Measurements from ENCODE around the gene CALD1.
A peak's percentile ranks its signal among the peaks of the same experiment; 100 is the strongest.
"Not testable (repeated sequence)": the region's sequence is repeated elsewhere in the genome, so short reads cannot be mapped to it uniquely, and the experiment has no call there.

CALD1 gene

DNA sequence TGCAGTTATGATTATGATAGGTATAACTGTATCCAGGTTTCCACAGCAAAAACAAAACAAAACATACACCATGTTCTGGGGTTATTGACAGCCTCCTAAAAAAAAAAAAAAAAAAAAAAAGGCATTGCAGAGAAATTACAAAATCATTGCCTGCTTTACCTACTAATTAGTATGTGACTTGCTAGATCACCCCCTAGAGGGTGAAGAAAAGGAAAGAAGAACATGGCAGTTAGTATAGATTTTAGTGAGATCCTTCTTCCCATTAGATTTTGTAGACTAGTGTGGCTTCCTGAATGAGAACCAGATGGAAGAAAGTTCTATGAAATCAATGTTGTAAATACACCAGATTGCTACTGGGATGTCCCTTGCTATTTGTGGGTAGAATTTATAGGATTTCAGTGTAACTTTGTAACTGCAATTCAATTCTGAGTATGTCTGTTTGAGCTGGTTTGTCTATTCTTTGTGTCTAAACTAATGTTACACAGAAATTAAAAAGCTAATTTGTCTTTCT, 182.9 kb downstream of the CALD1 start:
- no peak for DNase-seq

- DNase-seq, result no peak
Measured at GRCh38 chr7:134963036-134963435, 183.6 kb downstream of the CALD1 start.

DNA sequence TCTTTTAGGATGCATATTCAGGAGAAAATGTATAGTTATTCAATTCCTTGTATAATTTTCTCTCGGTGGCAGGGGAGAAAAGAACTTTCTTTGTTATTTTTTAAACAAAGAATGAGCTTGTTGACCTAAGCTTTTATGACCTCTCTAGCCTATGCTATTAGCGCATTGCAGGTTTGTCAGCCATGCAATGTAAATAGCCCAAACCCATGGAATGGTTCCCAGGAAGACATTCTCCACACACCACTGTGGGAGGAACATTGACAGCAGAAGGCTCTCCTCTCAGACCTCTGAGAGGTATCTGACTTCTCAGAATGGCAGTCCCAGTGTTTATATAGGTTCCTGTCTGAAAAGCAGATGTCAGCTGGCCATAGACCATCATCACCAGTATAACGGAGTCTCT, 187.3 kb downstream of the CALD1 start:
- DNase-seq, result no peak

DNA sequence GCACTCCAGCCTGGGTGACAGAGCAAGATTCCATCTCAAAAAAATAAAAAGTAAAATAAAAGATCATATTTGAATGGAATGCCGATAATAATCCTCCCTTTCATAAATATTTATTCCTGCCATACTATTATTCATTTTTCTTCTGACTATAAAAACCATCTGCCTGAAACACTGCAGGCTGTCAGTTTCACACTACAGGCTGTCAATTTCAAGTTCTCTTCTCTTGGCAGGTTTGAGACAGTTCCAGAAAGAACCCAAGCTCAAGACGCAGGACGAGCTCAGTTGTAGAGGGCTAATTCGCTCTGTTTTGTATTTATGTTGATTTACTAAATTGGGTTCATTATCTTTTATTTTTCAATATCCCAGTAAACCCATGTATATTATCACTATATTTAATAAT, 188.7 kb downstream of the CALD1 start:
- DNase-seq, result no peak

GRCh38 chr7:134981645-134982044, 202.2 kb downstream of the CALD1 start:
- not testable (repeated sequence) for DNase-seq

DNA sequence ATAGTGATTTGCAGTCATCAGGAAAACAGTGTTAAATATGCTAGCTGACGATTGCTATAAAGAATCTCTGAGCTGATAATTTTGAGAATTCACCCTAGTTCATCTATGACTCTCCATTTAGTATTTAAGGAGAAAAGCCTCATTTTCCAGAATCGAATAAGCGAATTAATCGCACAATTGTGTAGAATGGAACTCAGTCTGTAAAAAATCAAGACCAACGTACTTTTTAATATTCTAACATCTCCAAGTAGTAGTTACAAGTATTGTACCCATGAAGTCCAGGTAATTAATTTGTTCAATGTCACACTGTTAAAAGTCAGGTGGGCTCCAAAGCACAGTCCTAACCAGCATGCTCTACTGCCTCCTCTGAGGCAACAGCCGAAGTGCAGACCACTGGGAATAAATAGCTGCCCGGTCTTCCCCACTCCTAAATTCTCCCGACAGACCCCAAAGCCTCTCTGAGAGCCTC, 206.5 kb downstream of the CALD1 start:
- no peak for DNase-seq

DNA sequence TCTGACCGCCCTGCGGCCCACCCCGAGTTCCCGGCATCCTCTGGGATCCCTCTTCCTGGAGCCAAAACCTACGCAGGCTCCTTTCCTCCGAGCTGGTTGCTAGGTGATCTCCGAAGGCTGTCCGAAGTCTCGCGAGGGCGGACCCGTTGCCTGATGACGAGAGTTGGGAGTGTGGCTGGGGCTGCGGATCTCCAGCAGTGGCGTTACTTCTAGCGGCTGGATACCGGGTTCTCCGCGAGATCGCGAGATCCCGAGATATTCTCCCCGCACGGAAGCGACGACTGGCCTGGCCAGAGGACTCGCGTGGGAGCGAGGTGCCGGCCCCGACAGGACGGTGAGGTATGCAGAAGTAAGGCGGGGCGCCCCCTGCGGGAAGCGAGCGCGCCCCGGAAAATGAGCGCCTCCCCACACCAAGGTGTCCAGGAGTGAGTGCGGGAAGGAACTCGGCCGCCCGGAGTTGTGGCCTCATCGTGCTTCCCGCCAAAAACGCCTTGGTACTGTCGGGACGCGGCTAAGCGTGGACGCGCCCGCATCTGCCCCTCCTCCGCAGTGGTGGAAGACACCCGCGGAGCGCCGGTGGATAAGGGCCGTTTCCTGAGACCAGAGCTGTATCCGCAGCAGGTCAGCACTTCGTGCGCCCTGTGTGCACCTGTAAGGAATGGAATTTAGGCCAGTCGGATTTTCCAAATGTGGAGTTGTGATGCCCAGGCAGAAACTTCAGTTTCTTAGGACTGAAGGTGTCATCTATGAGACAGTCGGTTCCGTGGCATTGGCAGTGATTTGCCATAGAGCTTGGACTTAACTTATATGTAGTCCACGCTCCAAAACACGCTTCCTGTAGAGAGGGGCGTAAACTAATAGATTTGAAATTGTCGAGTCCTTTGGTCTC, 207.2 kb downstream of the CALD1 start, which contains the start of gene AGBL3:
Gene AGBL3, plus strand, starts transcription at position 146 of the 889 bp plus-strand sequence. CDS start 1,426 bp downstream, outside the sequence.
- peak; percentile 87 for DNase-seq

GRCh38 chr7:134988161-134988560, 208.7 kb downstream of the CALD1 start:
- DNase-seq, result no peak

DNA sequence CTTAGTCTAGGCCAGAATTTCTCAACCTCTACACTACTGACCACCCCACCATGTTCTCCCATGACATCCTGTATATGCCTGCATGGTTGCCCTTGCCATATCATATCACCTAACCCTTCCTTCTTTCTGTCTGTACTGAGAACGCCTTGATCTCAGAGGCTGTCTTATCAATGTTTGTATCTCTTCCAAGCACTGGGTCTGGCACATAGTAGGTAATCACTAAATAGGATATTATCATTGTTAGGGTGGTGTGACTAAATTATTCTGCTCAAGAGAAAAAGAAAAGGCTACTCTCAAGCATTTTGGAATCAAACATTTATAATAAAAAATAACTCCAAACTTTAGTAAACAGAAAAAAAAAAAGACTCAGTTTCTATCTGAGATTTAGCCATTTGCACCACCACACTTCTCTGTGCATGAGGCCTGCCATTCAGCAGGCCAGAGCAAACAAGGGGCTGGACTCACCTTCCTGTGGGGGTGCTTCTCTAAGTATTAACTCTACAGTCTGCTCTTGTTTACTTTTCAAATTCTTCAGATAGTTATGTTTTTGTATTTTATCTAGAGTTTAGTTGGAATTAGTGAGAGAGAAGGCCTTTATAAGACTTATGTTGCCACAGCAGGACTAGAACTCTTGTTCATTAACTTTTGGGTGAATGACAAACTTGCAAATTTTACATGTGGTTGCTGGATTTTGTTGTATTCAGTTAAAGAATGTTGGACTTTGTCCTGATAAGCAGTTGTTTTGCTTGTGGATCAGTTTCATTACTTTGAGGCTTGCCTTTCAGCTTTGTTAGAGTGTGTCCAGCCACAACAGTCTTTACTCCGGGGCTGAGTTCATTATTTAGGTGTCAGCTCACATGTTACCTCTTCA, 212.3 kb downstream of the CALD1 start:
- DNase-seq, result no peak

- no peak for DNase-seq
Measured at GRCh38 chr7:134992626-134993179, 213.3 kb downstream of the CALD1 start.

DNA sequence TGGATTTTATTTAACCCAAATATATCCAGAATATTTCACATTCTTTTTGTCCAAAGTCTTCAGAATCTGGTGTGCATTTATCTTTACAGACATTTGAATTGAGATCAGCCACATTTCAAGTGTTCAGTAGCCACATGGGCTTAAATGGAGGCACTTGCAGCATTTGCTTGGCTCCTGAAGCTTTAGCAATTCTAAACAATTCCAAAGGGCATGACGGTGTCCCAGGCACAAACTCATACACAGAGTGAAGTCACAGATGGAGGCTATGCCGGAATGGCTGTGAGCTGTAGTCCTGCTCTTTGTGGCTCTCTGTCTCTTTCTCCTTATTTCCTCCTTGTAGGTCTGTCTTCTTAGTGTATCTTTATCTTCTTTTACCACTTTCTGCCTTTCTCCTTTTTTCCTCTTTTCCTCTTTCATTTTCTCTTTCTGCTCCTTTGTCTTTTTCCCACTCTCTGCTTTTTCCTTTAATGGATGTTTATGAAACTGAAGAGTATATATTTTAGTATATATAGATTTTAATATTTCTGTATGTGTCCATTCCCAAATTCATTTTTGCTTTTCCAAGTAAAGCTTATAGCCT, 214.5 kb downstream of the CALD1 start:
- no peak for DNase-seq

- DNase-seq, result peak; percentile 1
Measured at GRCh38 chr7:134995239-134996096, 216.0 kb downstream of the CALD1 start.

DNA sequence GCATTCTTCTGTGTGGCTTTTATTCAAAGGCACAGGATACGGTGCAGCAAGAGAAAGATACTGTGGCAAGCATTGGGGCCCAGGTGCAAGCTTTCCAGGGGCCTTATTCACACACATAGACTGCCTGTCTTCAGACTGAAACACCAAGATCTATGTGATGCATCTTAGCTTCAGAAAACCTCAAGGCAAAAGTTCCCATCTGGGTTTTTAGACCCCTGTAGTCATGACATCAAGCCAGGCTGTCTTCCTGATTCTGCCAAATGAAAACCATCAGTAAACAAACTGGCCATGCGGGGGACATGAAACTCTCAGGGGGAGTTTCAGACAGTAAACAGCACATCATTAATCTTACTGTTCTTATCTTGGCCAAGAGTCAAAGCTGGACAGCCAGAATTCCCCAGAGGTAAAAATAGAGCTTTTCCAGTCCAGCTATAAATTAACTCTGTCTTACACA, 216.7 kb downstream of the CALD1 start:
- DNase-seq, result no peak

GRCh38 chr7:134997214-134997885, 217.9 kb downstream of the CALD1 start:
- no peak for DNase-seq

DNA sequence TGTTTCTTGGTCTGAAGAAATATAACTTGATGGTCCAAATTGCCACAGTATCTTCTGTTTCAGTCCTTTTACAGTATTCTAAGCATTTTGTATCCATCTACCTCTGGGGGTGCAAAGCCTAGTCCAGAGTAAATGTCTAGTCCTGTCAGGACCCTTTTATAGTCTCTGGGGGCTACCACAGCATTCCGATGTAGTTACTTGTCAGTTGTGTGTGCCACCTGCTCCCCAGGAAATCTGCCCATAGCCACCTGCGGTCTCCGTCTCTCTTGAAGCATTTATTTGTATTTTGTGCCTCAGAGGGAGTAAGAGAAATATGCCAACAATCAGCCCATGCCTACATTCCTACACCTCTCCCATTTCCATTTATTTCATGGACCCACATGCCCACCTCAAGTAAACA, 219.7 kb downstream of the CALD1 start:
- no peak for DNase-seq

DNA sequence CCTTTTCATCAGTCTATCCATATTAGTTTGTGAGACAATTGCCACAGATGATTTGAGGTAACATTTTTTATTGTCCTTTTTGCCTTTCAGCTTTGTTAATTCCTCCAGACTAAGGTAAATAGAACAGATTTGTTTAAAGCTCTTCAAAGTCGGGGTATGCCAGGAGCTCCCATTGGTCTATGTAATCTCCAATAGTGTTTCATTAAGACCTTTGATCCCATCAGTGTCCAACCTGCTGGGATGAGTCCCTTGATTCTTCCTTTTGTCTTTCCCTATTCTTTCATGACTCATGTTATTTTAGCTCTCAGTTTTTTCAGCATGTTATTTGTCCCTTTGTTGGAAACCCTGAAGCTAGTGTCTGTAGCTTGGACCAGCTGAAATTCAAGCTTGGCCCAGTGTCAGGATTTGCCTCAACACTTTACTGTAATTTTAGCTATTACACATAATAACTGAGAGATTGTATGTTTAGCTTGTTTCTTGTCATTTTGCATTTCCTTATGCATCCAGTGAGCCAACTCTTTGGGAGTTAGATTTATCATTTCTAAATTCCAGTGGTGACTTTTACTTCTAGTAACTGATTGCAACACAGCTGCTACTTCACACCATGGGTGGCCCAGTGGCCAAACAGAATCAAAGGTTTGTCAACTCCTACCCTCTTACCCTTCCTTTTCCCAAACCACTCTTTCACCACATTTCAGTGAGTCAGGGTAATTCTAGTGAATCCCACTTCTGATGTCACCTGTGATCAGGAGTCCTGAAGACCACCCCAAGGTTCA, 222.1 kb downstream of the CALD1 start:
- DNase-seq, result no peak

DNA sequence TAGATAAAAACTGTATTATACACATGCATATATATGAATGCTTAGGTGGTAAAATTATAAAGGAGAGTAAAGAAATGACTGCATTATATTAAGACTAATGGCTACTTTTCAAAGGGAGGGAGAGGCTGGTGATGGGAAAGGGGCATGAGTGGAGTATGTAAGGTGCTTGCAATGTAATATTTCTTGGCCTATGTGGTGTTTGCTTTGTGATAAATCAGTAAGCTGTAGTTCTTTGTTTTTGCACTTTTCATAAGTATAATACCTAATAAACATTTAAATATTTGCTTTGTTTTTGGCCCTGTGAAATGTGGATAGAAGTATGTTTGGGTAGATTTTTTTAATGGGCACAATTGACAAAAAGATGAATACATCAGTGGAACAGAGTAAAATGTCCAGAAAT, 232.8 kb downstream of the CALD1 start:
- no peak for DNase-seq
